Measurements from ENCODE around the gene RASSF1. TPM values are rescaled to one million over a fixed set of nuclear protein-coding genes. Genes with fewer than 3 reads are reported as not detected.
"Not testable (repeated sequence)": the region's sequence is repeated elsewhere in the genome, so short reads cannot be mapped to it uniquely, and the experiment has no call there.

RASSF1 gene
- total and polyA plus RNA-seq, 2 of the 4 experiments (the other 2 are of a cell fraction) = 17.4 to 53.4 TPM

GRCh38 chr3:50286322-50287227, 54.1 kb downstream of the RASSF1 start (continued):
- no peak for TF ChIP-seq MAZ (IDR thresholded peaks at IDR 0.05; ENCODE audit: borderline replicate concordance, low read depth, low read length)

DNA sequence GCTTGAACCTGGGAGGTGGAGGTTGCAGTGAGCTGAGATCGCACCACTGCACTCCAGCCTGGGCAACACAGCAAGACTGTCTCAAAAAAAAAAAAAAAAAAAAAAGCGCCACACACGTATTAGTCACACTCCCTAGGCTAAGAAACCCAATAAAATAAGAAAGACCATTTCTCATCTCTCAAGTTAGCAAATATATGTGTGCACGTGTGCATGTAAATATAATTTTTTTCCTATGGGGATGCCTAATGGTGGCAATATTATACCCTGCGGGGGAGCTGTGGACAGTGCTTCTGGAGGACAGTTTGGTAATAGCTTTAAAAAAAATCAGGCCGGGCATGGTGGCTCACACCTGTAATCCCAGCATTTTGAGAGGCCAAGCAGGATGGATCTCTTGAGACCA, 56.5 kb downstream of the RASSF1 start:
- H3K4me3 ChIP-seq (ENCODE audit: insufficient read depth, low read depth, low read length); H2BK5ac ChIP-seq (ENCODE audit: low read depth, low read length, poor library complexity, severe bottlenecking); H3K27ac ChIP-seq (ENCODE audit: insufficient read depth, low read length); H4K91ac ChIP-seq (ENCODE audit: insufficient read depth, low read depth, low read length); H3K23ac ChIP-seq (ENCODE audit: low read depth, low read length); H3K27me3 ChIP-seq (ENCODE audit: control insufficient read depth, insufficient read depth, low read length); in situ Hi-C loops (cut with MboI; ENCODE audit: low sequenced_read_pairs); POLR2A ChIA-PET (ENCODE audit: unreplicated experiment); H3K14ac ChIP-seq (replicated peaks; ENCODE audit: low read depth, low read length); H3K18ac ChIP-seq (ENCODE audit: low read depth, low read length); H3K4me1 ChIP-seq (ENCODE audit: control insufficient read depth, insufficient read depth, low read length); H2AK9ac ChIP-seq (replicated peaks; ENCODE audit: low read depth, low read length, poor library complexity); dilution Hi-C loops (cut with HindIII; ENCODE audit: low sequenced_read_pairs, unreplicated experiment); H2AK5ac ChIP-seq (ENCODE audit: low read depth, low read length); H3K4me2 ChIP-seq (ENCODE audit: low read depth, low read length); H4K5ac ChIP-seq (ENCODE audit: low read depth, low read length); H2AFZ ChIP-seq (replicated peaks; ENCODE audit: low read length, poor library complexity); BruUV-seq (replicated peaks); H3K4ac ChIP-seq (ENCODE audit: low read depth, low read length); H3K9ac ChIP-seq (ENCODE audit: low read depth, low read length); intact Hi-C loops (cut with micrococcal nuclease); CTCF ChIA-PET; H4K20me1 ChIP-seq (ENCODE audit: insufficient read depth, low read length); DNase-seq; H4K8ac ChIP-seq (ENCODE audit: low read depth in 2 of 2, low read length in 2 of 2); H3K79me1 ChIP-seq (ENCODE audit: low read depth in 1 of 2, low read length in 2 of 2); H2BK15ac ChIP-seq (ENCODE audit: low read depth, low read length); H3K9me3 ChIP-seq (ENCODE audit: control insufficient read depth, insufficient read depth, low read length); H3K9me1 ChIP-seq (ENCODE audit: insufficient read depth, low read length); H3K56ac ChIP-seq (ENCODE audit: extremely low read depth, insufficient read depth, low read length); H2BK120ac ChIP-seq (ENCODE audit: low read depth, low read length); ATAC-seq (ENCODE audit: low read depth); H2BK20ac ChIP-seq (ENCODE audit: low read depth, low read length): not testable (repeated sequence)
- WGBS, 2 experiments (ENCODE audit: extremely low coverage in 2 of 2, insufficient read length in 1 of 2) = 100% methylated on average over 1 of the region's 6 CpGs; no CpG with 5 or more reads in 1 of the 2 experiments
- peaks cover 25% of the 10 kb centered on the region; the same call in 1 of the 2 replicates for H3K36me3 ChIP-seq (ENCODE audit: control insufficient read depth, insufficient read depth, low read length)

Other genes starting within 250 kb of the RASSF1 start
- gene SEMA3F, start 185.5 kb downstream of the RASSF1 start, total RNA-seq (2012; rRNA removed) = 7.3 and 9.2 TPM in 2 replicates
- gene SEMA3F, start 185.5 kb downstream of the RASSF1 start, polyA plus RNA-seq (2012; rRNA removed) = 23.3 and 26.7 TPM in 2 replicates
- gene GNAT1, start 149.2 kb downstream of the RASSF1 start, total RNA-seq (2012; rRNA removed) = not detected in 2 replicates
- gene GNAT1, start 149.2 kb downstream of the RASSF1 start, polyA plus RNA-seq (2012; rRNA removed) = 0.04 TPM in 1 of 2 replicates, not detected in the other
- 0.36 TPM in 1 of 2 replicates, not detected in the other for gene SLC38A3, start 135.6 kb downstream of the RASSF1 start, total RNA-seq (2012; rRNA removed)
- gene SLC38A3, start 135.6 kb downstream of the RASSF1 start, polyA plus RNA-seq (2012; rRNA removed) = 0.12 and 0.36 TPM in 2 replicates
- 816 and 867 TPM in 2 replicates for gene GNAI2, start 104.6 kb downstream of the RASSF1 start, total RNA-seq (2012; rRNA removed)
- 1,079 and 1,150 TPM in 2 replicates for gene GNAI2, start 104.6 kb downstream of the RASSF1 start, polyA plus RNA-seq (2012; rRNA removed)
- 3.9 and 4.3 TPM in 2 replicates for gene SEMA3B, start 71.7 kb downstream of the RASSF1 start, total RNA-seq (2012; rRNA removed)
- 29.3 and 34.3 TPM in 2 replicates for gene SEMA3B, start 71.7 kb downstream of the RASSF1 start, polyA plus RNA-seq (2012; rRNA removed)
- gene LSMEM2, start 61.7 kb downstream of the RASSF1 start, total RNA-seq (2012; rRNA removed) = under 0.01 TPM in 2 replicates
- not detected in 2 replicates for gene LSMEM2, start 61.7 kb downstream of the RASSF1 start, polyA plus RNA-seq (2012; rRNA removed)
- 48.6 and 52.7 TPM in 2 replicates for gene IFRD2, start 48.4 kb downstream of the RASSF1 start, total RNA-seq (2012; rRNA removed)
- gene IFRD2, start 48.4 kb downstream of the RASSF1 start, polyA plus RNA-seq (2012; rRNA removed) = 79.1 and 85.2 TPM in 2 replicates
- 2.2 and 2.7 TPM in 2 replicates for gene HYAL3, start 41.4 kb downstream of the RASSF1 start, total RNA-seq (2012; rRNA removed)
- 5.7 and 7.6 TPM in 2 replicates for gene HYAL3, start 41.4 kb downstream of the RASSF1 start, polyA plus RNA-seq (2012; rRNA removed)
- 3.1 and 5.0 TPM in 2 replicates for gene NAA80, start 41.4 kb downstream of the RASSF1 start, total RNA-seq (2012; rRNA removed)
- 14.2 and 14.4 TPM in 2 replicates for gene NAA80, start 41.4 kb downstream of the RASSF1 start, polyA plus RNA-seq (2012; rRNA removed)
- gene HYAL1, start 37.3 kb downstream of the RASSF1 start, total RNA-seq (2012; rRNA removed) = under 0.01 and 0.36 TPM in 2 replicates
- 0.29 and 0.32 TPM in 2 replicates for gene HYAL1, start 37.3 kb downstream of the RASSF1 start, polyA plus RNA-seq (2012; rRNA removed)
- gene HYAL2, start 18.1 kb downstream of the RASSF1 start, total RNA-seq (2012; rRNA removed) = 53.6 and 56.8 TPM in 2 replicates
- gene HYAL2, start 18.1 kb downstream of the RASSF1 start, polyA plus RNA-seq (2012; rRNA removed) = 104 and 114 TPM in 2 replicates
- 13.4 and 14.2 TPM in 2 replicates for gene TUSC2, start 12.6 kb downstream of the RASSF1 start, total RNA-seq (2012; rRNA removed)
- 24.0 and 24.8 TPM in 2 replicates for gene TUSC2, start 12.6 kb downstream of the RASSF1 start, polyA plus RNA-seq (2012; rRNA removed)
- gene ZMYND10, start 4.9 kb upstream of the RASSF1 start, total RNA-seq (2012; rRNA removed) = 0.83 and 1.1 TPM in 2 replicates
- gene ZMYND10, start 4.9 kb upstream of the RASSF1 start, polyA plus RNA-seq (2012; rRNA removed) = 1.1 and 1.4 TPM in 2 replicates
- gene NPRL2, start 9.9 kb upstream of the RASSF1 start, total RNA-seq (2012; rRNA removed) = 27.5 and 38.7 TPM in 2 replicates
- 38.3 and 38.5 TPM in 2 replicates for gene NPRL2, start 9.9 kb upstream of the RASSF1 start, polyA plus RNA-seq (2012; rRNA removed)
- gene CYB561D2, start 10.0 kb upstream of the RASSF1 start, total RNA-seq (2012; rRNA removed) = 26.1 and 29.2 TPM in 2 replicates
- gene CYB561D2, start 10.0 kb upstream of the RASSF1 start, polyA plus RNA-seq (2012; rRNA removed) = 31.7 and 41.5 TPM in 2 replicates
- 35.3 and 35.6 TPM in 2 replicates for gene TMEM115, start 18.7 kb upstream of the RASSF1 start, total RNA-seq (2012; rRNA removed)
- 47.3 and 54.3 TPM in 2 replicates for gene TMEM115, start 18.7 kb upstream of the RASSF1 start, polyA plus RNA-seq (2012; rRNA removed)
- gene CACNA2D2, start 162.8 kb upstream of the RASSF1 start, total RNA-seq (2012; rRNA removed) = not detected in 2 replicates
- 0.11 and 0.15 TPM in 2 replicates for gene CACNA2D2, start 162.8 kb upstream of the RASSF1 start, polyA plus RNA-seq (2012; rRNA removed)
- 6.8 and 6.9 TPM in 2 replicates for gene C3orf18, start 226.9 kb upstream of the RASSF1 start, total RNA-seq (2012; rRNA removed)
- gene C3orf18, start 226.9 kb upstream of the RASSF1 start, polyA plus RNA-seq (2012; rRNA removed) = 10.6 and 10.9 TPM in 2 replicates
- gene HEMK1, start 228.7 kb upstream of the RASSF1 start, total RNA-seq (2012; rRNA removed) = 12.5 and 17.2 TPM in 2 replicates
- gene HEMK1, start 228.7 kb upstream of the RASSF1 start, polyA plus RNA-seq (2012; rRNA removed) = 20.6 and 20.8 TPM in 2 replicates

Measured in IMR-90 (cell line).